T-helper 1 cell treated with Interleukin-12 subunit alpha and Interleukin-12 subunit beta and Interleukin-4 antibody, amounts not matched to agents 30 ng/mL and 1 ng/mL, for 36 hours (primary cell): ENCODE results near the gene MFNG. TPM values are rescaled to one million over a fixed set of nuclear protein-coding genes. Genes with fewer than 3 reads are reported as not detected.

Experiments
- intact Hi-C: fragments of 100-400 bp; cut with micrococcal nuclease; formaldehyde crosslinking; loops from one replicate; pipeline ENCODE4 v1.15.1; 2024
- total RNA-seq: library from RNA; stranded (reverse); gene quantifications from 2 replicates; pipeline ENCODE4 v1.2.3, GENCODE V29; 2022

Gene MFNG
- total RNA-seq, 1 donor from 2014 or later: 207 TPM

GRCh38 chr22:37454857-37455686 lies 31.1 kb downstream of the MFNG start:
- intact Hi-C loops: no loop called here

GRCh38 chr22:37453696-37454095 lies 32.5 kb downstream of the MFNG start:
- intact Hi-C loops: no loop called here

GRCh38 chr22:37451218-37451617 lies 35.0 kb downstream of the MFNG start:
- intact Hi-C loops: no loop called here

GRCh38 chr22:37449331-37450001 lies 36.7 kb downstream of the MFNG start:
- intact Hi-C loops: no loop called here

GRCh38 chr22:37448516-37449127 lies 37.6 kb downstream of the MFNG start:
- intact Hi-C loops: no loop called here

GRCh38 chr22:37445501-37445900 lies 40.7 kb downstream of the MFNG start:
- intact Hi-C loops: no loop called here

- intact Hi-C loops: no loop called here
Observed at GRCh38 chr22:37443977-37444376, 42.2 kb downstream of the MFNG start.

- intact Hi-C loops: no loop called here
Observed at GRCh38 chr22:37443086-37443485, 43.1 kb downstream of the MFNG start.

- intact Hi-C loops: no loop called here
Observed at GRCh38 chr22:37442537-37442936, 43.6 kb downstream of the MFNG start.

- intact Hi-C loops: no loop called here
Observed at GRCh38 chr22:37442135-37442534, 44.0 kb downstream of the MFNG start.

GRCh38 chr22:37440875-37441274 lies 45.3 kb downstream of the MFNG start:
- intact Hi-C loops: no loop called here

GRCh38 chr22:37439347-37439746 lies 46.8 kb downstream of the MFNG start:
- intact Hi-C loops: no loop called here

- intact Hi-C loops: no loop called here
Observed at GRCh38 chr22:37435970-37436603, 50.1 kb downstream of the MFNG start.

- intact Hi-C loops: no loop called here
Observed at GRCh38 chr22:37433786-37434185, 52.4 kb downstream of the MFNG start.

GRCh38 chr22:37432708-37433054 lies 53.5 kb downstream of the MFNG start:
- intact Hi-C loops: no loop called here

GRCh38 chr22:37431801-37432707 lies 54.1 kb downstream of the MFNG start:
- intact Hi-C loops: no loop called here

- intact Hi-C loops: no loop called here
Observed at GRCh38 chr22:37431366-37431765, 54.8 kb downstream of the MFNG start.

GRCh38 chr22:37430941-37431340 lies 55.2 kb downstream of the MFNG start:
- intact Hi-C loops: no loop called here

- intact Hi-C loops: loop anchor here (1.0 kb wide), 2 partner anchors 112 to 162 kb away; no protein-coding TSS in a partner anchor
Observed at GRCh38 chr22:37428649-37429586, 57.3 kb downstream of the MFNG start.
